ENCODE results near the gene FLT4. TPM values are rescaled to one million over a fixed set of nuclear protein-coding genes. Genes with fewer than 3 reads are reported as not detected.
A peak's percentile ranks its signal among the peaks of the same experiment; 100 is the strongest.

FLT4 gene
- total RNA-seq, 3 donors from 2014 or later (not counting 1 experiment from before 2014, with no cell fraction given), result 0.68 to 0.92 (median 0.78) TPM

DNA sequence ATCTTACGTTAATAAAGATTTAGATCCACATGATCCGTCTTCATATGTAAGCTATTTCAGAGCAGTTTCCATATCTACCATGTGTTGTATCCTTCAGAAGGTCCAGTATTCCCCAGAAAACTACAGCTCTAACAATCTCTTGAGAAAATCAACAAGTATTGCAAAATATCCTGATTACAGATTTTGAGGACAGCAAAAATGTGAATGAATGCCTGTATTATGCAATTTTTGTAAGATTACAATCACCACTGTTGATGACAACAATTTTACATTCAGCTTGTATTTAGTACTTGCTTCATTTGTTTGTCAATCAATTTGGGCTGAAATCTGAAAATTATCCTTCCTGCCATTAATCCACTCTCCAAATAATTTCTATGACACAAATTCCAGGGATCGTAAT, 43.0 kb upstream of the FLT4 start:
- ATAC-seq, result no peak
- peaks cover 0 to 5% of the 10 kb centered on the region in 2 donors for H3K27me3 Mint-ChIP-seq (ENCODE audit: low read depth in 2 of 2)

DNA sequence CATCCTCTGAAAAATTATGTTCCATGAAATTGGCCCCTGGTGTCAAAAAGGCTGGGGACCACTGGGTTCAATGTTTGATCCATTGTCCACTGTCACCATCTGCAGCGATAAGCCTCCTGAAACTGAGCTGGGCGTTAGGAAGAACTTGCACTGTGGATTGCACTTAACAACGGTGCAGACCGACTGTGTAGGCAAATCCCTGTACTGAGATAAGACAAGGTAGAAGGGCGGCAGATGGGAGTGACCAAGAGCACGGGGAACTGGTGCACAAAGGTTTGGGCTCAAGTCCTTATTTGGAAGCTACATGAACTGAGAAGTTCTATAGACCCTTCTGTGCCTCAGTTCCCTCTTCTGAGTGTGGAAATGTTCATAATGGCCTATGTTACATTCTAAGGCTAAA, 41.6 kb upstream of the FLT4 start:
- peaks cover 0 to 2% of the 10 kb centered on the region in 2 donors for H3K27me3 Mint-ChIP-seq (ENCODE audit: low read depth in 2 of 2)
- Histone ChIP-seq H3K9me3 (ENCODE audit: control insufficient read depth, insufficient read depth, low read length) (no peaks in the 10 kb centered on the region), H3K4me1 (ENCODE audit: control insufficient read depth, insufficient read depth, low read length) (peaks cover 27% of the 10 kb centered on the region), H3K27me3 (ENCODE audit: control insufficient read depth, insufficient read depth, low read length) (no peaks in the 10 kb centered on the region), H3K36me3 (ENCODE audit: control insufficient read depth, insufficient read depth, low read length) (no peaks in the 10 kb centered on the region), H3K4me3 (ENCODE audit: low read length) (no peak overlapping the region), H3K27ac (ENCODE audit: low read length) (no peak overlapping the region)
- TF ChIP-seq, protein P1, sequence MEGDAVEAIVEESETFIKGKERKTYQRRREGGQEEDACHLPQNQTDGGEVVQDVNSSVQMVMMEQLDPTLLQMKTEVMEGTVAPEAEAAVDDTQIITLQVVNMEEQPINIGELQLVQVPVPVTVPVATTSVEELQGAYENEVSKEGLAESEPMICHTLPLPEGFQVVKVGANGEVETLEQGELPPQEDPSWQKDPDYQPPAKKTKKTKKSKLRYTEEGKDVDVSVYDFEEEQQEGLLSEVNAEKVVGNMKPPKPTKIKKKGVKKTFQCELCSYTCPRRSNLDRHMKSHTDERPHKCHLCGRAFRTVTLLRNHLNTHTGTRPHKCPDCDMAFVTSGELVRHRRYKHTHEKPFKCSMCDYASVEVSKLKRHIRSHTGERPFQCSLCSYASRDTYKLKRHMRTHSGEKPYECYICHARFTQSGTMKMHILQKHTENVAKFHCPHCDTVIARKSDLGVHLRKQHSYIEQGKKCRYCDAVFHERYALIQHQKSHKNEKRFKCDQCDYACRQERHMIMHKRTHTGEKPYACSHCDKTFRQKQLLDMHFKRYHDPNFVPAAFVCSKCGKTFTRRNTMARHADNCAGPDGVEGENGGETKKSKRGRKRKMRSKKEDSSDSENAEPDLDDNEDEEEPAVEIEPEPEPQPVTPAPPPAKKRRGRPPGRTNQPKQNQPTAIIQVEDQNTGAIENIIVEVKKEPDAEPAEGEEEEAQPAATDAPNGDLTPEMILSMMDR (IDR thresholded peaks at IDR 0.05), result no peak
- WGBS (ENCODE audit: insufficient coverage), result 88% methylated on average over 6 of the region's 6 CpGs
- no peak overlapping the region for H3K27ac Mint-ChIP-seq
- peaks cover 21 to 25% of the 10 kb centered on the region in 2 donors for H3K4me1 Mint-ChIP-seq
- intact Hi-C loops (cut with micrococcal nuclease), result no loop called here
- ATAC-seq, result no peak
- no peak overlapping the region for H3K4me3 Mint-ChIP-seq
- no peak for DNase-seq
- no peaks in the 10 kb centered on the region for H3K9me3 Mint-ChIP-seq
- H3K36me3 Mint-ChIP-seq, result no peaks in the 10 kb centered on the region

More for the DNA sequence above, 43.0 kb upstream of the FLT4 start:
- intact Hi-C loops (cut with micrococcal nuclease), result no loop called here
- no peaks in the 10 kb centered on the region for H3K9me3 ChIP-seq (ENCODE audit: control insufficient read depth, insufficient read depth, low read length)
- no peak overlapping the region for H3K27ac Mint-ChIP-seq
- H3K4me3 ChIP-seq (ENCODE audit: low read length), result no peak overlapping the region
- 96% methylated on average over 2 of the region's 3 CpGs for WGBS (ENCODE audit: insufficient coverage)
- DNase-seq, result no peak
- H3K27ac ChIP-seq (ENCODE audit: low read length), result no peak overlapping the region
- H3K4me1 ChIP-seq (ENCODE audit: control insufficient read depth, insufficient read depth, low read length), result peaks cover 27% of the 10 kb centered on the region
- no peaks in the 10 kb centered on the region for H3K36me3 Mint-ChIP-seq
- no peaks in the 10 kb centered on the region for H3K36me3 ChIP-seq (ENCODE audit: control insufficient read depth, insufficient read depth, low read length)
- no peak overlapping the region for H3K4me3 Mint-ChIP-seq
- H3K27me3 ChIP-seq (ENCODE audit: control insufficient read depth, insufficient read depth, low read length), result no peaks in the 10 kb centered on the region
- peaks cover 21 to 25% of the 10 kb centered on the region in 2 donors for H3K4me1 Mint-ChIP-seq
- TF ChIP-seq, protein P1 (IDR thresholded peaks at IDR 0.05), result no peak
- H3K9me3 Mint-ChIP-seq, result no peaks in the 10 kb centered on the region

DNA sequence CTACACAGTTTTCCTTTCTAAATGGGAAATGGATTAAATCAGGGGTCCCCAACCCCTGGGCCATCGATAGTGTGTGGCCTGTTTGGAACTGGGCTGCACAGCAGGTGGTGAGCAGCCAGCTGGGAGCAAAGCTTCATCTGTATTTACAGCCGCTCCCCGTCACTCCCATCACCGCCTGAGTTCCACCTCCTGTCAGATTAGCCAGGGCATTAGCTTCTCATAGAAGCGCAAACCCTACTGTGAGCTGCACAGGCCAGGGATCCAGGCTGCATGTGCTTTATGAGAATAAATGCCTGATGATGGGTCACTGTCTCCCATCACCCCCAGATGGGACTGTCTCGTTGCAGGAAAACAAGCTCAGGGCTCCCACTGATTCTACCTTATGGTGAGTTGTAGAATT, 41.2 kb upstream of the FLT4 start:
- no peaks in the 10 kb centered on the region for H3K9me3 Mint-ChIP-seq
- Histone ChIP-seq H3K9me3 (ENCODE audit: control insufficient read depth, insufficient read depth, low read length) (no peaks in the 10 kb centered on the region), H3K36me3 (ENCODE audit: control insufficient read depth, insufficient read depth, low read length) (no peaks in the 10 kb centered on the region), H3K27ac (ENCODE audit: low read length) (peak overlapping the region; percentile 22), H3K4me3 (ENCODE audit: low read length) (no peak overlapping the region), H3K27me3 (ENCODE audit: control insufficient read depth, insufficient read depth, low read length) (no peaks in the 10 kb centered on the region), H3K4me1 (ENCODE audit: control insufficient read depth, insufficient read depth, low read length) (peaks cover 27% of the 10 kb centered on the region)
- H3K4me1 Mint-ChIP-seq, result peaks cover 21 to 25% of the 10 kb centered on the region in 2 donors
- H3K27me3 Mint-ChIP-seq (ENCODE audit: low read depth in 2 of 2), result peaks cover 0 to 2% of the 10 kb centered on the region in 2 donors
- TF ChIP-seq, protein P1 (IDR thresholded peaks at IDR 0.05), result no peak
- 92% methylated on average over 5 of the region's 6 CpGs for WGBS (ENCODE audit: insufficient coverage)
- peak overlapping the region; percentile 84 to 87 for H3K27ac Mint-ChIP-seq
- ATAC-seq (no peak), DNase-seq (no peak)
- H3K36me3 Mint-ChIP-seq, result no peaks in the 10 kb centered on the region
- intact Hi-C loops (cut with micrococcal nuclease), result no loop called here
- H3K4me3 Mint-ChIP-seq, result no peak overlapping the region

DNA sequence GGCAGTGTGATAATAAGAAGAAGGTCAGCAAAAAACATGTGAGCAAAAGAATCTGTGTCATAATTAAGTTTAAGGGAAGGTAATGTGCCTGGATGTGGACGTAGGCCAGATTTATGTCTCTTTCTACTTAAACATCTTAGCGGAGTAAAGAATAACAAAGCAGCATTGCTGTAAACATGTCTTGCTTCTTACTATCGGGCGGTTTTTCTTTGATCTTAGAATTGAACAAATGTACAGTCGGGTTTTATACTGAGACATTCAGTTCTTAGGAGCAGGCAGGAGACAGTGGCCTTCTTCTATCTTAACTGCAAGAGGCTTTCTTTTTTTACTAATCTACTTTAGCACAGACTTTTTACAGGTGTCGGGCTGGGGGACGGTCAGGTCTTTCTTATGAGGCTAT, 40.4 kb upstream of the FLT4 start:
- Mint-ChIP-seq H3K27ac (peak overlapping the region; percentile 84 to 87), H3K9me3 (no peaks in the 10 kb centered on the region), H3K4me1 (peaks cover 21 to 25% of the 10 kb centered on the region in 2 donors), H3K27me3 (ENCODE audit: low read depth in 2 of 2) (peaks cover 0 to 2% of the 10 kb centered on the region in 2 donors), H3K36me3 (no peaks in the 10 kb centered on the region), H3K4me3 (peak overlapping the region; percentile 77)
- TF ChIP-seq, protein P1 (IDR thresholded peaks at IDR 0.05), result no peak
- H3K9me3 ChIP-seq (ENCODE audit: control insufficient read depth, insufficient read depth, low read length), result no peaks in the 10 kb centered on the region
- H3K36me3 ChIP-seq (ENCODE audit: control insufficient read depth, insufficient read depth, low read length), result no peaks in the 10 kb centered on the region
- H3K27ac ChIP-seq (ENCODE audit: low read length), result peak overlapping the region; percentile 47
- ATAC-seq (no peak), DNase-seq (peak in 1 of 2 donors; percentile 43)
- H3K27me3 ChIP-seq (ENCODE audit: control insufficient read depth, insufficient read depth, low read length), result no peaks in the 10 kb centered on the region
- peaks cover 27% of the 10 kb centered on the region for H3K4me1 ChIP-seq (ENCODE audit: control insufficient read depth, insufficient read depth, low read length)
- 73% methylated on average over 7 of the region's 7 CpGs for WGBS (ENCODE audit: insufficient coverage)
- intact Hi-C loops (cut with micrococcal nuclease), result no loop called here
- no peak overlapping the region for H3K4me3 ChIP-seq (ENCODE audit: low read length)
